AG09319 (cell line): ENCODE data around the gene P2RX4.
A peak's percentile ranks its signal among the peaks of the same experiment; 100 is the strongest.

Source experiments
- DNase-seq: peaks from one replicate; pipeline ENCODE4 v3.0.0-alpha.2; 2010; ENCODE audit warnings: low read depth; ENCODE audit errors: extremely low read depth
- CTCF ChIP-seq: IDR thresholded peaks from 2 replicates; pipeline ENCODE4 v1.5.1; 2011; ENCODE audit warnings: low read depth, mild to moderate bottlenecking, inconsistent platforms, low read length, moderate library complexity

P2RX4 gene

GRCh38 chr12:121240062-121240420, 30.1 kb downstream of the P2RX4 start:
- DNase-seq = no peak
- TF ChIP-seq CTCF = no peak

- peak; percentile 2 for DNase-seq
Observed at GRCh38 chr12:121240484-121241101, 30.7 kb downstream of the P2RX4 start.

GRCh38 chr12:121241156-121241970, 31.4 kb downstream of the P2RX4 start:
- no peak for TF ChIP-seq CTCF
- DNase-seq = no peak

More at GRCh38 chr12:121240484-121241101, 30.7 kb downstream of the P2RX4 start:
- no peak for TF ChIP-seq CTCF

GRCh38 chr12:121245031-121245430, 35.1 kb downstream of the P2RX4 start:
- no peak for TF ChIP-seq CTCF
- no peak for DNase-seq

- DNase-seq = no peak
- TF ChIP-seq CTCF = no peak
Observed at GRCh38 chr12:121245951-121246350, 36.0 kb downstream of the P2RX4 start.

- DNase-seq = no peak
- TF ChIP-seq CTCF = no peak
Observed at GRCh38 chr12:121246893-121247557, 37.1 kb downstream of the P2RX4 start.

GRCh38 chr12:121248622-121249021, 38.7 kb downstream of the P2RX4 start:
- no peak for DNase-seq
- TF ChIP-seq CTCF = no peak
